KMS-11 (cell line): Measurements from ENCODE around the gene RGS7.

Experiments
- H2AFZ ChIP-seq: fragments of 200-600 bp; sonication (generic); 2 replicates; pipeline ENCODE4 v1.6.1; 2016; ENCODE audit warnings: antibody characterized with exemption, mixed run types, low read depth
- H3K27ac ChIP-seq: fragments of 200-600 bp; sonication (generic); 2 replicates; pipeline ENCODE4 v1.6.1; 2016; ENCODE audit warnings: mild to moderate bottlenecking, mixed run types
- H3K27me3 ChIP-seq: fragments of 200-600 bp; sonication (generic); 2 replicates; pipeline ENCODE4 v1.6.1; 2017; ENCODE audit warnings: mild to moderate bottlenecking, low read depth, mixed run types, moderate library complexity; ENCODE audit not compliant: insufficient read depth
- H3K36me3 ChIP-seq: fragments of 200-600 bp; sonication (generic); 2 replicates; pipeline ENCODE4 v1.6.1; 2017; ENCODE audit warnings: mild to moderate bottlenecking, mixed run types; ENCODE audit not compliant: insufficient read depth
- H3K4me1 ChIP-seq: fragments of 200-600 bp; sonication (generic); 2 replicates; pipeline ENCODE4 v1.6.1; 2016; ENCODE audit warnings: mild to moderate bottlenecking, low read depth, mixed run types; ENCODE audit not compliant: poor library complexity, severe bottlenecking
- H3K4me2 ChIP-seq: fragments of 200-600 bp; sonication (generic); 2 replicates; pipeline ENCODE4 v1.7.0; 2016; ENCODE audit warnings: mild to moderate bottlenecking, mixed run types
- H3K4me3 ChIP-seq: fragments of 200-600 bp; sonication (generic); IDR thresholded peaks from 2 replicates; pipeline ENCODE4 v1.6.1; 2017; ENCODE audit warnings: low read depth, low read length, mixed read lengths; ENCODE audit not compliant: insufficient read depth
- H3K79me2 ChIP-seq: fragments of 200-600 bp; sonication (generic); 2 replicates; pipeline ENCODE4 v1.6.1; 2016; ENCODE audit warnings: low read depth, mixed run types; ENCODE audit not compliant: insufficient read depth
- H3K9ac ChIP-seq: fragments of 200-600 bp; sonication (generic); 2 replicates; pipeline ENCODE4 v1.6.1; 2016; ENCODE audit warnings: mild to moderate bottlenecking, mixed run types
- H4K20me1 ChIP-seq: fragments of 200-600 bp; sonication (generic); 2 replicates; pipeline ENCODE4 v1.6.1; 2016; ENCODE audit warnings: mild to moderate bottlenecking, mixed run types; ENCODE audit not compliant: insufficient read depth
- TF ChIP-seq, protein P1 (sequence below): fragments of 200-600 bp; sonication (generic); conservative IDR thresholded peaks from 2 replicates; pipeline ENCODE4 v1.6.1; 2017; ENCODE audit warnings: low read depth, mild to moderate bottlenecking, antibody characterized with exemption, low read length, moderate library complexity, mixed read lengths

Gene RGS7

DNA sequence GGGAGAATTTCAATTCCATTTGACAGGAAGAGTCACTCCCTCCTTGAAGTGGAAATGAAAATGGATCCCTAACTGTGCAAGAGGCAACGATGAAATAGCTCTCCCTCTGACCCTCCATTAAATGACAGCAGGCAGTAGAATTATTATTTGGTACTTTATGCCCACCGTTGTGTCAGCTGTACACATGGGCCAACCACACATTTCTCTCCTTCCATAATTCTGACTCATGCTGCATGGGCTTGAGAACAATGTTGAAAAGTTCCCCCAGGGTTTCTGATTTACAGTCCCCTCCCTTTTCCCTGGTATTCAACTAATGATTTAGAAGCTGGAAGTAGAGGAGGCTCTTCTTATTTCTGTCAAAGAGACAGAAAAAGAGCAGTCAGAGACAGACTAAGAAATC, 103.5 kb downstream of the RGS7 start:
- Histone ChIP-seq H4K20me1 (no peaks in the 10 kb centered on the region), H3K4me2 (no peak overlapping the region), H2AFZ (no peak overlapping the region), H3K36me3 (no peaks in the 10 kb centered on the region), H3K4me1 (peaks cover 15% of the 10 kb centered on the region), H3K27ac (no peak overlapping the region), H3K9ac (no peak overlapping the region), H3K27me3 (no peaks in the 10 kb centered on the region), H3K79me2 (no peaks in the 10 kb centered on the region), H3K4me3 (no peak overlapping the region)
- TF ChIP-seq, protein P1, sequence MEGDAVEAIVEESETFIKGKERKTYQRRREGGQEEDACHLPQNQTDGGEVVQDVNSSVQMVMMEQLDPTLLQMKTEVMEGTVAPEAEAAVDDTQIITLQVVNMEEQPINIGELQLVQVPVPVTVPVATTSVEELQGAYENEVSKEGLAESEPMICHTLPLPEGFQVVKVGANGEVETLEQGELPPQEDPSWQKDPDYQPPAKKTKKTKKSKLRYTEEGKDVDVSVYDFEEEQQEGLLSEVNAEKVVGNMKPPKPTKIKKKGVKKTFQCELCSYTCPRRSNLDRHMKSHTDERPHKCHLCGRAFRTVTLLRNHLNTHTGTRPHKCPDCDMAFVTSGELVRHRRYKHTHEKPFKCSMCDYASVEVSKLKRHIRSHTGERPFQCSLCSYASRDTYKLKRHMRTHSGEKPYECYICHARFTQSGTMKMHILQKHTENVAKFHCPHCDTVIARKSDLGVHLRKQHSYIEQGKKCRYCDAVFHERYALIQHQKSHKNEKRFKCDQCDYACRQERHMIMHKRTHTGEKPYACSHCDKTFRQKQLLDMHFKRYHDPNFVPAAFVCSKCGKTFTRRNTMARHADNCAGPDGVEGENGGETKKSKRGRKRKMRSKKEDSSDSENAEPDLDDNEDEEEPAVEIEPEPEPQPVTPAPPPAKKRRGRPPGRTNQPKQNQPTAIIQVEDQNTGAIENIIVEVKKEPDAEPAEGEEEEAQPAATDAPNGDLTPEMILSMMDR: no peak

DNA sequence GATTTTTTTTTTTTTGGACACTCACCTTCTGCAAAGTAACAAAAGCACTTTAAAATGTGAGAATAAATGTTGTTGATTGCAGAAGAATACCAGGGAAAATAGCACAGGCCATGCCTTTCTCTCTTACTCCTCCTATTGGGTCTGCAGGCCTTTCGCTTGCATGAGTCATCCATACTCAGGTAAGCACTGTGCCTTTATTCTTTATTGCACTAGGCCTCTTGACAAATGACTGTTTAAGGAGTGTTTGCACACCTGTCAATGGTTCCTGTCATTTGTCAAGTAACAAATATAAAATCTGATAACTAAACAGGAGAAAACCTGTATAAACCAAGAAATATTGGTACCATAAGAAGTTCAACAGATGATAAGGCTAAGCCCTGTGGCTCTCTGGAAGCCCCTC, 106.5 kb downstream of the RGS7 start:
- no peak overlapping the region for H3K9ac ChIP-seq
- no peaks in the 10 kb centered on the region for H4K20me1 ChIP-seq
- no peak overlapping the region for H3K27ac ChIP-seq
- TF ChIP-seq, protein P1: no peak
- H3K36me3 ChIP-seq: no peaks in the 10 kb centered on the region
- H3K27me3 ChIP-seq: no peaks in the 10 kb centered on the region
- H2AFZ ChIP-seq: no peak overlapping the region
- H3K79me2 ChIP-seq: no peaks in the 10 kb centered on the region
- H3K4me2 ChIP-seq: no peak overlapping the region
- H3K4me3 ChIP-seq: no peak overlapping the region
- peaks cover 15% of the 10 kb centered on the region for H3K4me1 ChIP-seq

DNA sequence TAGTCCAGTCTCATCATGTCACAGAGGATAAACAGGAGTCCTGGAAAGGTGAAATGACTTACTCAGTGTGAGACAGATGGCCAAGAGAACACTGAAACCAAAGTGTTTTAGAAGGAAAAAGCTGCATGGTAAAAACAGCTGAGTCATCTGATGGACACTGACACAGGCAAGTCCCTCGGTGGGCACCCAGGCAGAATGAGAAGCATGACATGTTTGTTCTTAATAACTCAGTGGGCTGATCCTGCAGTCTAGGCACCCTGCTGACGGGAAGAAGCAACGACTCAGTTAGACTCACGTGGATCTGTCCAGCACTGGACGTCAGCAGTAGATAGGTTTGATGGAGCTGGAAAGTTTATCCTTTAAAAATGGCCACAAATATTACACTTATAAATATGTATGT, 116.9 kb downstream of the RGS7 start:
- Histone ChIP-seq H3K4me1 (no peaks in the 10 kb centered on the region), H3K79me2 (no peaks in the 10 kb centered on the region), H3K4me2 (no peak overlapping the region), H3K9ac (no peak overlapping the region), H4K20me1 (no peaks in the 10 kb centered on the region), H3K27me3 (no peaks in the 10 kb centered on the region), H3K4me3 (no peak overlapping the region), H3K27ac (no peak overlapping the region), H2AFZ (no peak overlapping the region), H3K36me3 (no peaks in the 10 kb centered on the region)
- TF ChIP-seq, protein P1: no peak

DNA sequence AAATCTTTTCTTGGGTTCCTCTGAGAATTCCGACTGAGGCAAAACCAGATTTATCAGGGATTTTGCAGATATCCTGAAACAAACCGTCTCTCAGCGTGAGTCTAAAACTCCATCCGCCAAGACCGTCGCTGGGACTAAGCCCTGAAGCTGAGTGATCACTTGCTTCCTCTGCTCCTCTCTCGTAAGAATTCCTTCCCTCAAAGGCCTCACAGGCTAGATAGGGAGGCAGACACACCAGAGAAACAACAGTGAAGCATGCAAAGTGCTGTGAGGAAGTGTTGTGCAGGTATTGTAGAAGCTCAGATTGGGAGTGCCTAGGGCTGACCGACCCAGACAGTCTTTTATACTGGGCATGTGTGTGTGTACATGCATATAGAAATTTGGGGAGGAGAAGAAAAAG, 119.1 kb downstream of the RGS7 start:
- Histone ChIP-seq H2AFZ (no peak overlapping the region), H3K27me3 (no peaks in the 10 kb centered on the region), H3K4me1 (no peaks in the 10 kb centered on the region), H4K20me1 (no peaks in the 10 kb centered on the region), H3K4me2 (no peak overlapping the region), H3K9ac (no peak overlapping the region), H3K4me3 (no peak overlapping the region), H3K79me2 (no peaks in the 10 kb centered on the region), H3K36me3 (no peaks in the 10 kb centered on the region), H3K27ac (no peak overlapping the region)
- TF ChIP-seq, protein P1: no peak
